MV-4-11 (cell line): ENCODE data around the gene RPS6KB2.
"Not testable (repeated sequence)": the region's sequence is repeated elsewhere in the genome, so short reads cannot be mapped to it uniquely, and the experiment has no call there.

ENCODE experiments used
- DNase-seq: peaks from one replicate; lab custom pipeline; 2025; lab: John Stamatoyannopoulos, UW

Gene RPS6KB2

GRCh38 chr11:67397986-67398660 lies 30.2 kb upstream of the RPS6KB2 start:
- no peak for DNase-seq

GRCh38 chr11:67398661-67399563 lies 29.4 kb upstream of the RPS6KB2 start:
- DNase-seq = no peak

GRCh38 chr11:67400251-67400941 lies 27.9 kb upstream of the RPS6KB2 start:
- no peak for DNase-seq

- DNase-seq = no peak
These were observed 27.3 kb upstream of the RPS6KB2 start for GRCh38 chr11:67400942-67401494.

- peak; percentile 82 for DNase-seq
These were observed 26.7 kb upstream of the RPS6KB2 start, which contains the start of gene PPP1CA for GRCh38 chr11:67401495-67402191. PPP1CA (minus strand) TSS chr11:67401858; CDS start chr11:67401782, 76 bp downstream.

GRCh38 chr11:67402192-67402839 lies 26.0 kb upstream of the RPS6KB2 start:
- peak; percentile 21 for DNase-seq

- not testable (repeated sequence) for DNase-seq
These were observed 25.2 kb upstream of the RPS6KB2 start for GRCh38 chr11:67403085-67403484.

GRCh38 chr11:67404515-67405195 lies 23.6 kb upstream of the RPS6KB2 start:
- no peak for DNase-seq

- DNase-seq = no peak
These were observed 23.1 kb upstream of the RPS6KB2 start for GRCh38 chr11:67405196-67405567.

GRCh38 chr11:67405688-67406339 lies 22.5 kb upstream of the RPS6KB2 start:
- no peak for DNase-seq

- DNase-seq = no peak
These were observed 21.8 kb upstream of the RPS6KB2 start for GRCh38 chr11:67406420-67406968.

GRCh38 chr11:67406969-67407687 lies 21.2 kb upstream of the RPS6KB2 start:
- no peak for DNase-seq

- DNase-seq = no peak
These were observed 20.6 kb upstream of the RPS6KB2 start for GRCh38 chr11:67407688-67408163.

- no peak for DNase-seq
These were observed 19.7 kb upstream of the RPS6KB2 start for GRCh38 chr11:67408437-67409200.

- DNase-seq = peak; percentile 63
These were observed 19.0 kb upstream of the RPS6KB2 start for GRCh38 chr11:67409261-67409666.

GRCh38 chr11:67409781-67410368 lies 18.4 kb upstream of the RPS6KB2 start:
- DNase-seq = no peak

GRCh38 chr11:67410369-67410831 lies 17.9 kb upstream of the RPS6KB2 start:
- DNase-seq = no peak
